Endodermal cell (in vitro differentiated cells): ENCODE measurements around the gene CORO1C. TPM values are rescaled to one million over a fixed set of nuclear protein-coding genes. Genes with fewer than 3 reads are reported as not detected.

Source experiments
- DNase-seq: peaks from one replicate; pipeline ENCODE4 v3.0.0-alpha.2; 2017
- H3K27ac ChIP-seq: 2 replicates; pipeline ENCODE4 v1.5.1; 2013; ENCODE audit warnings: mild to moderate bottlenecking, low read depth, low read length, moderate library complexity
- H3K27me3 ChIP-seq: 2 replicates; pipeline ENCODE4 v1.6.1; 2013; ENCODE audit warnings: mild to moderate bottlenecking, low read length, moderate library complexity; ENCODE audit not compliant: insufficient read depth, control insufficient read depth, poor library complexity, severe bottlenecking
- H3K36me3 ChIP-seq: 2 replicates; pipeline ENCODE4 v1.7.0; 2013; ENCODE audit warnings: mild to moderate bottlenecking, low read length, moderate library complexity; ENCODE audit not compliant: control insufficient read depth, insufficient read depth
- H3K4me1 ChIP-seq: one replicate; pipeline ENCODE4 v1.7.0; 2013; ENCODE audit warnings: low read length; ENCODE audit not compliant: control insufficient read depth, insufficient read depth
- H3K4me3 ChIP-seq: 2 replicates; pipeline ENCODE4 v1.5.1; 2013; ENCODE audit warnings: mild to moderate bottlenecking, low read length, moderate library complexity
- H3K9ac ChIP-seq: 2 replicates; pipeline ENCODE4 v1.6.1; 2013; ENCODE audit warnings: mild to moderate bottlenecking, low read length, moderate library complexity; ENCODE audit not compliant: poor library complexity, severe bottlenecking; ENCODE audit errors: extremely low read depth
- H3K9me3 ChIP-seq: 2 replicates; pipeline ENCODE4 v1.6.1; 2013; ENCODE audit warnings: mild to moderate bottlenecking, low read length, moderate library complexity; ENCODE audit not compliant: control insufficient read depth
- H3K27ac Mint-ChIP-seq: 2 replicates; pipeline ENCODE4 v1.8.0; 2020; ENCODE audit warnings: mixed read lengths
- H3K27me3 Mint-ChIP-seq: 2 replicates; pipeline ENCODE4 v1.8.0; 2021; ENCODE audit warnings: mild to moderate bottlenecking, mixed read lengths; ENCODE audit not compliant: insufficient read depth
- H3K36me3 Mint-ChIP-seq: 2 replicates; pipeline ENCODE4 v1.8.0; 2020; ENCODE audit warnings: low read depth, mixed read lengths
- H3K4me1 Mint-ChIP-seq: 2 replicates; pipeline ENCODE4 v1.8.0; 2020; ENCODE audit warnings: mixed read lengths
- H3K4me3 Mint-ChIP-seq: 2 replicates; pipeline ENCODE4 v1.8.0; 2020; ENCODE audit warnings: mild to moderate bottlenecking, moderate library complexity, mixed read lengths
- H3K9me3 Mint-ChIP-seq: 2 replicates; pipeline ENCODE4 v1.8.0; 2020; ENCODE audit warnings: mild to moderate bottlenecking, mixed read lengths
- CTCF ChIP-seq: fragments of 200-600 bp; sonication (generic); conservative IDR thresholded peaks from 2 replicates; pipeline ENCODE4 v1.5.0; 2021; ENCODE audit warnings: antibody characterized with exemption, mild to moderate bottlenecking
- WGBS, 2 experiments: methylation state at CpG; one replicate each; pipeline versions ENCODE4 v1.1.5 to v1.1.7; 2013; ENCODE audit warnings: missing lambda C conversion rate in 2 of 2, mixed read lengths in 1 of 2; ENCODE audit not compliant: insufficient coverage in 1 of 2, insufficient read length in 1 of 2; 5-methylcytosine and 5-hydroxymethylcytosine counted together
- total RNA-seq, 2 donors: library from RNA; stranded (reverse); fragmentation: NEBNext Ultra II Directional in 1 of 2; extraction: Animal tissue kit (Norgen Biotek cat#: 25700) in 1 of 2; gene quantifications; 2 replicates in 1 of 2; 3 replicates in 1 of 2; pipeline ENCODE4 v1.2.1, GENCODE V29; 2021

The CORO1C gene
- total RNA-seq, 2 donors from 2014 or later: 122 to 125 TPM

GRCh38 chr12:108768591-108769500, 37.5 kb upstream of the CORO1C start:
- Histone ChIP-seq H3K9me3 (no peaks in the 10 kb centered on the region), H3K27ac (no peak overlapping the region), H3K4me3 (peak overlapping the region; percentile 72), H3K9ac (no peak overlapping the region), H3K36me3 (no peaks in the 10 kb centered on the region), H3K4me1 (peaks cover 2% of the 10 kb centered on the region), H3K27me3 (no peaks in the 10 kb centered on the region)
- TF ChIP-seq CTCF: peak; percentile 51
- Mint-ChIP-seq H3K36me3 (no peaks in the 10 kb centered on the region), H3K27me3 (no peaks in the 10 kb centered on the region), H3K9me3 (no peaks in the 10 kb centered on the region), H3K4me1 (peaks cover 5% of the 10 kb centered on the region), H3K4me3 (peak overlapping the region; percentile 40), H3K27ac (no peak overlapping the region)
- DNase-seq: peak; percentile 93
- 10 to 15% methylated on average over 13 to 40 of the region's 40 CpGs for WGBS, 2 experiments

GRCh38 chr12:108766294-108766693, 35.0 kb upstream of the CORO1C start:
- TF ChIP-seq CTCF: no peak
- H3K27ac Mint-ChIP-seq: no peak overlapping the region
- WGBS, 2 experiments: 94 to 100% methylated on average over 3 to 5 of the region's 6 CpGs

GRCh38 chr12:108765289-108765764, 34.0 kb upstream of the CORO1C start:
- H3K9me3 Mint-ChIP-seq: no peaks in the 10 kb centered on the region
- no peaks in the 10 kb centered on the region for H3K27me3 ChIP-seq
- no peaks in the 10 kb centered on the region for H3K9me3 ChIP-seq
- no peak overlapping the region for H3K9ac ChIP-seq
- WGBS, 2 experiments: 83 to 85% methylated on average over 4 to 10 of the region's 10 CpGs
- no peak overlapping the region for H3K4me3 Mint-ChIP-seq
- TF ChIP-seq CTCF: no peak
- H3K27ac Mint-ChIP-seq: no peak overlapping the region
- DNase-seq: peak; percentile 65
- H3K27ac ChIP-seq: no peak overlapping the region
- H3K4me1 Mint-ChIP-seq: peaks cover 5% of the 10 kb centered on the region
- peaks cover 2% of the 10 kb centered on the region for H3K4me1 ChIP-seq
- no peaks in the 10 kb centered on the region for H3K36me3 ChIP-seq
- H3K4me3 ChIP-seq: no peak overlapping the region
- H3K27me3 Mint-ChIP-seq: no peaks in the 10 kb centered on the region
- no peaks in the 10 kb centered on the region for H3K36me3 Mint-ChIP-seq

More at GRCh38 chr12:108766294-108766693, 35.0 kb upstream of the CORO1C start:
- H3K9me3 ChIP-seq: no peaks in the 10 kb centered on the region
- H3K4me1 Mint-ChIP-seq: peaks cover 5% of the 10 kb centered on the region
- H3K4me3 ChIP-seq: no peak overlapping the region
- H3K4me1 ChIP-seq: peaks cover 2% of the 10 kb centered on the region
- H3K27me3 ChIP-seq: no peaks in the 10 kb centered on the region
- no peaks in the 10 kb centered on the region for H3K36me3 ChIP-seq
- no peak overlapping the region for H3K4me3 Mint-ChIP-seq
- no peaks in the 10 kb centered on the region for H3K9me3 Mint-ChIP-seq
- H3K27ac ChIP-seq: no peak overlapping the region
- no peak for DNase-seq
- H3K9ac ChIP-seq: no peak overlapping the region
- no peaks in the 10 kb centered on the region for H3K27me3 Mint-ChIP-seq
- no peaks in the 10 kb centered on the region for H3K36me3 Mint-ChIP-seq
